ENCODE data around the gene ISG20L2.

Gene ISG20L2

DNA sequence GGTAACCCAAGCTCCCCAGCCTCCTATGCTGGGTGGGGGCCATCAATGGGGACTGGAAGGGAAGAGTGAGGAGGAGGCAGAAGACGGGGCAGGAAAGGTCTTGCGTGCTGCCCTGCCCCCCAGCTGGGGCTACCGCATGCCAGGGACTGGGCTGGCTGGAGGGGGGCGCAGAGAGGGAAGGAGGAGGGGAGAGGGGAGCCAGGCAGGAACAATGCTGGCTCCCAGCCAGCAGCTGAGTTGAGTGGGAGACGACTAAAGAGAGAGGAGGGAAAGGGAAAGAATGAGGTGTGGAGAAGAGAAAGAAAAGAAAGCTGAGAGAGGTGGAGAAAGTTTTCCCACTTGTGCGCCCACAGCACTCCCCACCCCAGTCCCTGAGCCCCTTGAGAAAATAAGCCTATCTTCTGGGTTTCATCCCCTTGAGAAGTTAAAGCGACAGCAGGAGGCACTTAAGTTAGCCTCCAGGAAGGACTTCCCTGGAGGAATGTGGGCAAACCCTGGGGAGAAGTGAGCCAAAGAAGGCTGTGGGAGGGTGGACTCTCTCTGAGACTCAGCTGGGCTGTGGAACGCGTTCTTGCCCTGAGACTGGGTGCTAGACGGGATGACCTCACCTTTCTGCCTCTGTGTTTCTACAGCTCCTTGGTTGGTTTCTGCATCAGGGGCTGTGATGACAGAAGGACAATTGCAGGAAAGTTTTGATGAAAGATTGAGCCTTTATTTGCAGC lies 38.5 kb downstream of the ISG20L2 start:
- DNase-seq (ENCODE audit: low read depth in 3 of 3) = no peak

DNA sequence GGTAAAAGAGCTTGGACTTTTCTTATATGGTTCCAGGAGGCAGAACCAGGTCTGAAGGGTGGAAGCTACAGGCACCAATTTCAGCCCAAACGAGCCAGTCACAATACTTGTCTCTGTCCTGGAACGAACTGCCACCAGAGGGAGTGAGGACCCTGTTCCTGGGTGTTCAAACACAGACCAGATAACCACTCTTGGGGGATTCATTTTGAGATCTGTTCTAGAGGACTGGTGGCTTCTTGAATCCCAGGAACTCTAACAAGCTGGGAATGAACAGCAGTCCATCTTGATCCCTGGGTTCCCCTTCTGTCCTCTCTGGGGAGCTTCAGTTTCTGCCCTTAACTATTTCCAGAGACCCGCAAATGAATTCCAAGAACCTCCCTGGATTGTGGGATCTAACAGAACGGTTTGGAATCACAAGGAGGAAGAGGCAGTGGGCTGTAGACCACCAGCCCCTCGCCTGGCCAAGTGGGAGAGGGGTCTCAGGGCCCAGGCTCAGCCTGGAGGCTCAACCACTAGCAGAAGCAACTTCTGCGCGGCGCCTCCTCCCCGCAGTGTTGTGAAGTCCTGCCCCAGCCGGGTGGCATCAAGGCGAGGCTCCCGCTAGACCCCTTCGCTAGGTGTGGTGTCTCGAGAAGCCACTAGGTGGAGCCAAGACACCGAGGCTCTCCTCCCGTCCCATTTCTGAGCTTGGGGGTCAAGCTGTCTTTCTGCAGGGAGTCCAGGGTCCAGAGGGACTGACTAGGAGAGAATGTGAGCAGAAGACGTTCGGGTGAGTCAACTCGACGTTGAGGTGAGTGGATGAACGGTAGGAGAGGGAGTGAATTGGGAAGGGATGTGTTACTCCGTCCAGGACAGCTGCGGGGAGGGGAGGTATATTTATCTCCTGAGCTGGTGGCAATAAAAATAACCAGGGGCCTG lies 39.3 kb downstream of the ISG20L2 start:
- DNase-seq (ENCODE audit: low read depth in 3 of 3) = peak; percentile 57 to 67 (median 59)

DNA sequence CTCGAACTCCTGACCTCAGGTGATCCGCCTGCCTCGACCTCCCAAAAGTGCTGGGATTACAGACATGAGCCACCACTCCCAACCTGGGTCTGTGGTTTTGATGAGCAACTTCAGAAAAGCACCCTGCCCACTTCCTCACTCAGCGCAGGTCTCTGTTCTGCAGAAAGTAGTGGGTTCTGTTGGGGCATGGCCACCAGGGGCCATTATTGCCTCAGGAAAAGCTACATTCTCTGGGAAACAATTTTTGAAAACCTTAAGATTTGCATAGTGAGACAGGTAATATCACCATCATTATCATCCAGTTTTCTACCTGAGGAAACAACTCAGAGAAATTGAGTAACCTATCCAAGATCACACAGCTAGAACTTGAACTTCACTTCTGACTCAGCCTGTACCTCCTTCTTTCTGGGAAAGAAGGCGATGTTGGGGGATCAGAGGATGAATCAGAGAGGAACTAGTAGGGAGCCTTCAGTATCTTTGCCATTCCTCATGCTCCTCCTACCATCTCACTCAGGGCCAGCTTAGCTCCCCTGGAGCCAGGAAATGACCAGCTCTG lies 44.3 kb downstream of the ISG20L2 start:
- DNase-seq (ENCODE audit: low read depth in 3 of 3) = no peak

DNA sequence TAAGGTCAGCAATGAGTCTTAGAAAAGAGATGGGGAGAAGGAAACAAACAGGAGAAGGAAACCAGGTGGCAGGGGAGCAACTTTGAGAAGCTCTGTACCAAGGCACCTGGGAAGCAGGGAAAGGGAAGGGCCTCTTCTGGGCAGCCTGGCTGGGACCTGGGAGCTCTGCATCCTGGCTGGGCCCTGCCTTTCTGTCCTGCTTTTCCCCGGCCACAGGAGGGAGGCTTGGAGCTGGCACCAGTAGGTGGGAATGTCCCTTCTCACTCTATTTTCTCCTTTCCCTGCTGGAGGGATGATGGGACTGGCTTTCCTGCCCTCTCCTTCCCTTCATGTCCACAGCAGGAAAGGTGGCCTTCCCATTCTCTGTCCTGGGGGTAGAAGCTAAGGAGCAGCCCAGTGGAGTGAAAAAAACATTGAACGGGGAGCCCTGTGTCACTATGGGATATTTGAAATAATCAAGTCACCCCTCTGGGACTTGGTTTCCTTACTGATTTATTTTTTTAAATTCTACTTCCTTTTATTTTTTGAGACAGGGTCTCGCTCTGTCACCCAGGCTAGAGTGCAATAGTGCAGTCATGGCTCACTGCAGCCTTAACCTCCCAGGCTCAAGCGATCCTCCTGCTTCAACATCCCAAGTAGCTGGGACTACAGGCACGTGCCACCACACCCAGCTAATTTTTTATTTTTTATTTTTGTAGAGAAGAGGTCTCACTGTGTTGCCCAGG lies 46.2 kb downstream of the ISG20L2 start:
- DNase-seq (ENCODE audit: low read depth in 3 of 3) = no peak

DNA sequence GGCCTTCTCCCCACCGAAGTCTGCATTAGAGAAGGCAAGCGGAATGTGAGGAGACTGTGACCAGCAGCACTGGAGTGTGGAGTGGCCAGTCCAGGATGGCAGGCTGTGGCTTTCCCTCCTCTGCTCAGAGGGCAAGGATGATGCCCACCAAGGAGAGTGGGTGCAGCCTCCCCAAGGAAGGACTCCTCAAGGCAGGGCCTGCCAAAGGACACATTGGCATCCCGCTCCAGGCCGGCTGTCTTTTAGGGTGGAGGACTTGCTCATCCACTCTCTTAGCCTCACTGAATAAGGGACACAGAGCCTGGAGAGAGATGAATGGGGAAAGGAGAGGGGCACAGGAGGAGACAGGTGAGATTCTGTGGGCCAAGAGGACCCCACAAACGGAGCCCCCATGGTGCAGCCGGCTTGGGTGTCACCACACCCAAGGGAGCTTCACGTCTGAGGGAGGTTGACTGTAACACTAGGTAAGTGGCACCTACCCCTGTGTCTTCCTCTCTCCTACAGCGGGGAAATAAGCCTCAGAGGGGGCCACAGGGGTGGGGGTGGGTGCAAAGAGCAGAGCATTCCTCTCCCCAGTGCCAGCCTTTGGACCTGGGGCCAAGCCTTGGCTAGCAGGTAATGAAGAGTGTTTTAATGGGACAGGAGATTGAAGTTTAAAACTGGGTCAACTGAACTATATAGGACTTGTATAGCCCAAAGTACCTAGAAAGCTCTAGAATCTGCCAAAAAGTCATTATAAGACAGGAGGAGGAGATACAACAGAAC lies 47.2 kb downstream of the ISG20L2 start:
- no peak for DNase-seq (ENCODE audit: low read depth in 3 of 3)

DNA sequence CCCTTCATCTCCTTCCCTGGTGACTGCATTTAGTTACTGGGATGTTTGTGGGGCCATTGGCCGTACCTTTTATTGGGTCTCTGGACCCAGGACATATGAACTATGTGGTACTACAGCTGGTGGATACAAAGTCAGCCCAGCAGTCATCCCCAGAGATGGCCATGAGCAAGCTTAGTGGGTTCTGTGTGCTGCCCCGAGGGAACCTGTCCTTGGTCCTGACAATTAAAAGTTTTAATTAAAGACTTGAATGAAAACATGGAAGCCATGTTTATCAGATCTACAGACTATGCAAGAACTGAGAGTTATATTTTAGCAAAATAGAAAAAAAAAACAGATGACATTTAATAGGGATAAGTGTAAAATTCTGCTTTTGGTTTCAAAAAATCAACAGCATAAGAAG lies 48.5 kb downstream of the ISG20L2 start:
- no peak for DNase-seq (ENCODE audit: low read depth in 3 of 3)

DNA sequence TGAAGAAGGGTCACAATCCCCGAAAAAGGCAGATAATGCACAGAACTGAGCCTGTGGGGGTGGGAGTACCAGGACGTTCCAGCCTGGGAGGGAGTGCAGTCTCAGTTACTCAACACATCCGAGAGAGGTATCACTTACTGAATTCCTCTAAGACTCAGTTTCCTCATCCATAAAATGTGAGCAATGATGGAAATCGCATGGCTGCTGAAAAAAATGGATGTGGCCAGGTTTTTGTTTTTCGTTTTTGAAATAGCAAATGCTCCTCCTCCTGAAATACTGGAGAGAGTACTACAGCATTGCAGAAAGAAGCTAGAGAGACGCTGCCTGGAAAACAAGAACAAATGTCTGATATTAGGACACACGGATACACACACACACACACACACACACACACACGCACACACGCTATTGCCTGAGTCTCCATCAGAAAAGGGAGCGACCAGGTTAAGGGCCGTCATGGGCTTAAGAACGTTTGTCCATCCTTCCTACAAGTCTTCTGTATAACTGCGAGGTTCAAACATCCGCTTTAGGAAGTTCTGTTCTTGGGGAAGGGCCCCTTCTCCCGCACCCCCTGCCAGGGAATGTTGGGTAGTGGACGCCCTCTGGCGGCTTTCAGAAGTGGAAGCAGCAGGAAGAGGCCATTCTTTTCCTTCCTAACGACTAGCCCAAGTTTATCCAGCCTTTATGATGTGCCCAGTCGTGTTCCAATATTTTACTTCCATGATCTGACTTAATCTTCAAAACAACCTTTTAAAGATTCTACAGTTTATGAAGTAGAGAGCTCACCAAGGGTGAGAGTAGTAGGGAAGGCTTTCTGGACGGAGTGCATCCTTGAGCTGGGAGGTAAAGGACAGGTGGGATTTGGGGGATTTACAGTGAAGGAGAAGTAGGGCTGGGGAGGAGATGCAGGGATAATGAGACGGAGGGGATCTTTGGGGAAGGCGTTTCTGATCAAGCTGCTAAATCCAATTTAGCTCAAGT lies 50.7 kb downstream of the ISG20L2 start:
- no peak for DNase-seq (ENCODE audit: low read depth in 3 of 3)

DNA sequence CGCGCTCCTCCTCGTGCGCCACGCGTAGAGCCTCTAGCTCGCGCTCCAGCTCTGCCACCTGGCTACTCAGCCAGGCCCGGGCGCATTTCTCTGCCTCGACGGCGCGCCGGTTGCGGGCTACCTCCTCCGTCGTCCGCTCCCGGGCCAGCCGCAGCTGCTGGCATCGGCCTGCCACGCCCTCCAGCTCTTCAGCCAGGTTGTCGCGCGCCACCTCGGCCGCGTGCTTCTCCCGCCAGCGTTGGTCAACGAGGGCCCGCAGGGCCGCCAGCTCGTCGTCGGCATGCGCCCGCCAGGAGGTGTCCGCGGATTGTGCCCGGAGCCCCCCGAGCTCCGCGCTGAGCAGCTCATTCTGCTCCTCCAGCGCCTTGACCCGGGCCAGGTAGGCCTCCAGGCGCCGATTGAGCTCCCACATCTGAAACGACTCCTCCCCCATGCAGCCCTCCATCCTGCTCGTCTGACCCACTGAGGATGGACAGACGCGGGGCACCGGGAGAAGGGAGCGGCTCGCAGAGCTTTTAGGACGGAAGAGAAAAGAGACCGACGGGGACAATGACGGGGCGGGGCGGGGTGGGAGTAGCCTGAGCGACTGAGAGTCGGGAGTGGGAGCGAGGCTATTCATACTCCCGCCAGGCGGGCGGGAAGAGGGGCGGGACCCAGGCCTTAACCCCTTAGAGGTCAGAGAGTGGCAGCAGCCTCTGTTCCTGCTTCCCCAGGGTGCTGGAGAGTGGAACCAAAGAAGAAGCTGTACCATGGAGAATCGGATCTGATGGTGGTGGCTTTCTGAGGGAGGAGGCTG lies 51.5 kb downstream of the ISG20L2 start, which contains the start of gene NES:
Gene NES, minus strand, starts transcription at position 588 of the 796 bp plus-strand sequence. Its CDS starts 143 bp downstream, at position 445.
- DNase-seq (ENCODE audit: low read depth in 3 of 3) = no peak

DNA sequence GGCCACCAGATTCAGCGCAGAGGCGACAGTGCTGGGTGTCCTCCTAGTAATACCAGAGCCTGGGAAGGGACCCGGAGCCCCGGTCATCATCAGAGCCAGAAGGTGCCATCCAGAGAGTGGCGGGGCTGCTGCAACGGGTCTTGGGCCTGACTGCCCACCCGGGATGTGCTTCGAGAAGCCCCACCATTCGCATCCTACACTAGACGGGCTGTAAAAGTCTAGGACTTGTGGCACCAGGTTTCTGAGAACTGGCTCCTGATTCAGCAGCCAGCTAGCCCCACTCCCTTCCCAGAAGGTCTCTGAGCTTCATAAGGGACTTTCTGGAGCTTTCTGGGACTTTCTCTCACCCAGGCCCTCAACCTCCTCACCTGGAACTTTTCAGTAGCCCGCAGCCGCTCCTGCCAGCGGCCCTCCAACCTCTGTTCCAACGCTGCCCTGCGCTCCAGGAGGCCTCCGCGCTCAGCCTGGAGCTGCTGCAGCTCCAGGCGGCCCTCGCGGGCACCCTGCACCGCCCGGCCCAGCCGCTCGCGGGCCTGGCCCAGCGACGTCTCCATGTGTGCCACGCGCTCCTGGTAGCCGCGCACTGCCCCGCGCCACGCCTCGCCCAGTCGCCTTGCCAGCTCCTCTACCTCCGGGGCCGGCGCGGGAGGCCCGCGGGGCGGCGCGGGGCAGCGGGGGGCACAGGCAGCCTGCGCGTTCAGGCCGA lies 52.3 kb downstream of the ISG20L2 start:
- DNase-seq (ENCODE audit: low read depth in 3 of 3) = no peak

DNA sequence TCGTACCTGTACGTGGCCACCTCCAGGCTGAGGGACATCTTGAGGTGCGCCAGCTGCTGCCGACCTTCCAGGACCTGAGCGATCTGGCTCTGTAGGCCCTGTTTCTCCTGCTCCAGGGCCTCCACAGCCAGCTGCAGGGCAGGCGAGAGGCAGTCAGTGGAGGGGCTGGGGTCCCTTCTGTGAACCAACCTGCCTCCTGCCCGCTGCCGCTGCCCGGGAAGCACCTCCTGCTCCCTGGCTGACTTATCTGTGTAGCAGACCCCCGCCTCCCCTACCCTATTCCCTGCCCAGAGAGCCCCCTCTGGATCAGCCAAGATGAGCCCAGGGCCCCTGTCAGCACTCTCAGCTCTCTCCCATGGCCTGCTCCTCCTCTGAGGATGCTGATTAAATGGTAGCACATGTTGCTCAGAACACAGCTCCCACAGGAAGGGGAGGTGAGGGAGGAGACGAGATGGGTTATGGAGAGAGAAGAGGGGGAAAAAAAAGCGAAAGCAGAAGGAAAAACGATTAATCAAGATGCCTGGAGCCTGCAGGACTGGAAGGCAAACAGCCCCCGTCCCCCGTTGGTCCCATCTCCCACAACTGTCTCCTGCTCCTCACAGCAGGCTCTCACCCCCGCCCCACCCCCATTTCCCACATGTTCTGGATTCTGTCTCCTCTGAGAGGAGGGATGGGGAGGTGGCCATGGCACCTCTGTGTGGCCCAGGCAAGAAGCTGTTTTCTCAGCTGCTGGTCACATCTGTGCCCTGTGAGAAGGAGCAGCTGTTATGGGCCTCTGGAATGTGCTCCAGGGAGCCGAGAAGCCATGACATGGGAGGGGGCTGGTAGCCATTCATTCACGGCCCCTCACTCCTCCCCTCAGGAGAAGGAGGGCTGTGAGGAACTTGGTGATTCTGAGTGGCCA lies 53.1 kb downstream of the ISG20L2 start:
- DNase-seq (ENCODE audit: low read depth in 3 of 3) = no peak

DNA sequence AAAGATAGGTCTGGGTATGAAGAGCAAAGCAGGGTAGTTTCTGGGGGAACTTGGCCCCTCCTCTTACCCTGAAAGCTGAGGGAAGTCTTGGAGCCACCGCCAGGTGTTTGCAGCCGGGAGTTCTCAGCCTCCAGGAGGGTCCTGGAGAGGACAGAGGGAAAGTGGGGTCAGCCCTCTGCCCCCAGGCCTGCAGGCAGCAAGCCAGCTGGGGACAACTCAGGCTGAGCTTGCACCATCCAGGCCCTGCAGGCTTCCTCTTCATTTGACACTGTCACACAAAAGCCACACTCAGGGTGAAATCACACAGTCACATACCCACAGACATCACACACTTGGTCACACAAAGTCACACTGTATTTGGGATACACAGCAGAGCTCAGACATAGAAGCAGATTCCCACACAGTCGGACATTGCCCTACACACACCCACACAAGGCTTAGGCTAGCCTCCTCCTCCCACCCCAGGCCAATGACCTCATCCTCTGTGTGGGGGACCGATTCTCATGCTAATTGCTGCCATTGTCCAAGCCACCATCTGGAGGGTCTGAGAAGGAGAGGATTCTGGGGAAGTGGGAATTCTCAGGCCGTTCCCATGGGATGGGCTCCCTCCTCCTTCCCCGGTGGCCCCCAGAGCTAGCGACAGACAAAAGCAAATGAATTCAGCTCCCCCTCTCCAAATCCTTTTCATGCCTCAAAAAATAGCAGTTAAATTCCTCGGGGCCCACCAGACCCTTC lies 55.0 kb downstream of the ISG20L2 start:
- no peak for DNase-seq (ENCODE audit: low read depth in 3 of 3)

Data from stimulated activated CD4-positive, alpha-beta T cell treated with anti-CD3 and anti-CD28 coated beads, TNF-alpha, amount 100 ng/mL, for 48 hours (primary cell).